Duodenal mucosa (tissue), 2 donors: ENCODE data around the gene CLDN14.

Experiments
- H3K27ac ChIP-seq: one replicate; pipeline ENCODE4 v1.7.0; 2013; ENCODE audit warnings: low read depth, low read length
- H3K27me3 ChIP-seq, 2 donors: one replicate each; pipeline ENCODE4 v1.7.0; 2013; ENCODE audit warnings: low read length in 2 of 2, control low read depth in 1 of 2; ENCODE audit not compliant: insufficient read depth in 2 of 2, control insufficient read depth in 1 of 2
- H3K36me3 ChIP-seq, 2 donors: one replicate each; pipeline ENCODE4 v1.7.0; 2013; ENCODE audit warnings: low read length in 2 of 2, control low read depth in 1 of 2; ENCODE audit not compliant: insufficient read depth in 2 of 2, control insufficient read depth in 1 of 2
- H3K4me1 ChIP-seq, 2 donors: one replicate each; pipeline ENCODE4 v1.7.0; 2013; ENCODE audit warnings: low read length in 2 of 2, control low read depth in 1 of 2; ENCODE audit not compliant: insufficient read depth in 2 of 2, control insufficient read depth in 1 of 2
- H3K4me3 ChIP-seq, 2 donors: one replicate each; pipeline ENCODE4 v1.7.0; 2013; ENCODE audit warnings: low read length in 2 of 2, low read depth in 1 of 2
- H3K9ac ChIP-seq, 2 donors: one replicate each; pipeline ENCODE4 v1.7.0; 2013; ENCODE audit warnings: low read length in 2 of 2, low read depth in 1 of 2
- H3K9me3 ChIP-seq, 2 donors: one replicate each; pipeline ENCODE4 v1.7.0; 2013; ENCODE audit warnings: low read length in 2 of 2, control low read depth in 1 of 2; ENCODE audit not compliant: control insufficient read depth in 1 of 2

Gene CLDN14

GRCh38 chr21:36513430-36513829, 33.5 kb upstream of the CLDN14 start:
- H3K36me3 ChIP-seq = no peaks in the 10 kb centered on the region
- no peak overlapping the region for H3K9ac ChIP-seq
- no peaks in the 10 kb centered on the region for H3K4me1 ChIP-seq
- H3K27ac ChIP-seq = no peak overlapping the region
- peaks cover 0 to 9% of the 10 kb centered on the region in 2 donors for H3K27me3 ChIP-seq
- H3K9me3 ChIP-seq = no peaks in the 10 kb centered on the region
- no peak overlapping the region for H3K4me3 ChIP-seq

DNA sequence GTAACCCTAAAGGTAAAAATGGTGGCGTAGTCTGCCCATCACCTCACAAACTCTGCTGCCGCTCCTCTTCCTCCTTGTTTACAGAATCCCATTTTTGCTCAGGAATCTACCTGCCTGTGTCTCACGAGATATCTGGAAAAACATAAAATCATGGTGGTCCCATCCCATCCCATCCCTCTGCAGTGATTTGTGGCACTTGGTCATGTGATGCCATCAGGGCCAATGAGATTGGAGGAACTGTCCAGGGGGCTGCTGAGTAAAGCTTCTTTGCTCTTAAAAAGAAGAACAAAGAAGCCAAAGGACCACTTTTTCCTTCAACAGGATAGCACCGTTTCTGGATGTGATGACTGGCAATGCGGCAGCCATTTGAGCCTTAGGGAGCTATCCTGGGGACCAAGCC, 33.0 kb upstream of the CLDN14 start:
- H3K27ac ChIP-seq = no peak overlapping the region
- no peaks in the 10 kb centered on the region for H3K9me3 ChIP-seq
- H3K4me1 ChIP-seq = no peaks in the 10 kb centered on the region
- peaks cover 0 to 9% of the 10 kb centered on the region in 2 donors for H3K27me3 ChIP-seq
- H3K4me3 ChIP-seq = no peak overlapping the region
- H3K36me3 ChIP-seq = no peaks in the 10 kb centered on the region
- H3K9ac ChIP-seq = no peak overlapping the region

DNA sequence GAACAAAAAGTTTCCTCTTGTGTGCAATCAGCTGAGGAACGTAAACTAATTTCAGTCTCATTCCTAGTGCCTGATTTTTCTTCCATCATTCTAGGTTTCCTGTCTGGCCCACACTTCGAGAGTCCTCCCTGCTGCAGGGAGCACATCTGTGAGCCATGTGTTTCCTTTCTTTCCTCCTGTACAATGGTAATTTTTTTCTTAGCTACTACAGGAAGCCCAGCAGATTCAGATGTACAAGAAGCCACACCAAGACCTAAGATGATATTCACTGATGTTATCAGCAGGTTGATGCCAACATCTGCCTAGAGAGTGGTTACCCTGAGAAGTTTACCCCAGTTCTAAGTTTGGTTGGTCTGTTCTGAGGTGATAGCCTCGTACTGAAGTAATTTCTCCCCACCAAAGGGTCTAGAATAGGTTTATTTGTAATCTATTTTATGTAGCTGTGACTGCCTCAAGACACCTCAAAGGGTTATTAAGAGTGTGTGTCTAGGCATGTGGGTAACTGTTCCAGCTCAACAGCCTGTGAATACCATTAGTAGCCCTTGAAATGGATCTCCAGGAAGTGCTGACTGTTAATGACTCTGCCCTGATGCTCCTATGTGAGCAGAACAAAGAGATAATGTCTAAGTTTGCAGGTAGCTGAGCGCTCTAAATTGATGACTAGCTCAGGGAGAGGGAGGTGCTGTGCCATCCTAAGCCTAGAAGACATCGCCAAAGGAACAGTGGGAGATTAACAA, 31.7 kb upstream of the CLDN14 start:
- Histone ChIP-seq H3K4me1 (no peaks in the 10 kb centered on the region), H3K27me3 (peaks cover 0 to 9% of the 10 kb centered on the region in 2 donors), H3K36me3 (no peaks in the 10 kb centered on the region), H3K27ac (no peak overlapping the region), H3K9ac (no peak overlapping the region), H3K9me3 (no peaks in the 10 kb centered on the region), H3K4me3 (no peak overlapping the region)

GRCh38 chr21:36510911-36511310, 31.0 kb upstream of the CLDN14 start:
- no peaks in the 10 kb centered on the region for H3K36me3 ChIP-seq
- H3K27ac ChIP-seq = no peak overlapping the region
- no peaks in the 10 kb centered on the region for H3K4me1 ChIP-seq
- no peak overlapping the region for H3K9ac ChIP-seq
- H3K9me3 ChIP-seq = no peaks in the 10 kb centered on the region
- H3K27me3 ChIP-seq = peaks cover 0 to 9% of the 10 kb centered on the region in 2 donors
- no peak overlapping the region for H3K4me3 ChIP-seq

- Histone ChIP-seq H3K27ac (no peak overlapping the region), H3K9ac (no peak overlapping the region), H3K36me3 (no peaks in the 10 kb centered on the region), H3K4me1 (no peaks in the 10 kb centered on the region), H3K4me3 (no peak overlapping the region), H3K27me3 (peaks cover 0 to 9% of the 10 kb centered on the region in 2 donors), H3K9me3 (no peaks in the 10 kb centered on the region)
Observed at GRCh38 chr21:36509973-36510664, 30.2 kb upstream of the CLDN14 start.

- Histone ChIP-seq H3K27me3 (peaks cover 6 to 9% of the 10 kb centered on the region in 2 donors), H3K27ac (no peak overlapping the region), H3K36me3 (no peaks in the 10 kb centered on the region), H3K4me3 (no peak overlapping the region), H3K9me3 (no peaks in the 10 kb centered on the region), H3K4me1 (no peaks in the 10 kb centered on the region), H3K9ac (no peak overlapping the region)
Observed at GRCh38 chr21:36508948-36509347, 29.0 kb upstream of the CLDN14 start.

DNA sequence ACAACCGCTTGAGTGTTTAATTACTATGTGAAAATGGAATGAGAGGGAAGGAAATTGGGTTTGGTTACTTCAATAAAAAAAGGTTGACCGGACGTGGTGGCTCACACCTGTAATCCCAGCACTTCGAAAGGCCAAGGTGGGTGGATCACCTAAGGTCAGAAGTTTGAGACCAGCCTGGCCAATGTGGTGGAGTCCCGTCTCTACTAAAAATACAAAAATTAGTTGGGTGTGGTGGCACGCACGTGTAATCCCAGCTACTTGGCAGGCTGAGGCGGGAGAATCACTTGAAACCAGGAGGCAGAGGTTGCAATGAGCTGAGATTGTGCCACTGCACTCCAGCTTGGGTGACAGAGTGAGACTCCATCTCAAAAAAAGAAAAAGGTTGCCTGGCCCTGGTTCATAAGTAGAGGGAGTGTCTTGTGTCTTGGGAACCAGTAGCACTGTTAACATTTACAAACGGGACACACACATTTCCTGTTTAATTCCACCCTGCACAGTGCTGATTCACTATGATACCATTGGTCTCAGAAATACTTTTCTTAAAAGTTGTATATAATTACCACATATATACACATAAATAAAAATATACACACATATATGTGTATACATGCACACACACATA, 27.6 kb upstream of the CLDN14 start:
- H3K4me1 ChIP-seq = no peaks in the 10 kb centered on the region
- H3K9me3 ChIP-seq = no peaks in the 10 kb centered on the region
- H3K36me3 ChIP-seq = no peaks in the 10 kb centered on the region
- no peak overlapping the region for H3K9ac ChIP-seq
- no peak overlapping the region for H3K27ac ChIP-seq
- no peak overlapping the region for H3K4me3 ChIP-seq
- H3K27me3 ChIP-seq = peaks cover 5 to 6% of the 10 kb centered on the region in 2 donors

DNA sequence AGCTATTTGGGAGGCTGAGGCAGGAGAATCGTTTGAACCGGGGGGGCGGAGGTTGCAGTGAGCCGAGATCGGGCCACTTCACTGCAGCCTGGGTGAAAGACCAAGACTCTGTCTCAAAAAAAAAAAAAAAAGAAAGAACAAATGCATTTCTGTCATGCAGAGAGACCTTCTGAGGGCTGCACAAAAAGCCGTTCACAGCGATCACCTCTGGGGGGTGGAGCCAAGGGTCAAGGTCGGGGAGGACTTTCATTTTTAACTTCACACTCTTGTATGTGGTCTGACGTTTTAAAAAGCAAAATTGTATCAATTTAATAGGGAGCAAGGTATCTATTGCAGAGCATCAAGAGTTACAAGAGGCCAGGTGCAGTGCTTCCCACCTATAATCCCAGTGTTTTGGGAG, 26.6 kb upstream of the CLDN14 start:
- Histone ChIP-seq H3K9me3 (no peaks in the 10 kb centered on the region), H3K9ac (no peak overlapping the region), H3K27ac (no peak overlapping the region), H3K36me3 (no peaks in the 10 kb centered on the region), H3K27me3 (peaks cover 0 to 6% of the 10 kb centered on the region in 2 donors), H3K4me1 (no peaks in the 10 kb centered on the region), H3K4me3 (no peak overlapping the region)

DNA sequence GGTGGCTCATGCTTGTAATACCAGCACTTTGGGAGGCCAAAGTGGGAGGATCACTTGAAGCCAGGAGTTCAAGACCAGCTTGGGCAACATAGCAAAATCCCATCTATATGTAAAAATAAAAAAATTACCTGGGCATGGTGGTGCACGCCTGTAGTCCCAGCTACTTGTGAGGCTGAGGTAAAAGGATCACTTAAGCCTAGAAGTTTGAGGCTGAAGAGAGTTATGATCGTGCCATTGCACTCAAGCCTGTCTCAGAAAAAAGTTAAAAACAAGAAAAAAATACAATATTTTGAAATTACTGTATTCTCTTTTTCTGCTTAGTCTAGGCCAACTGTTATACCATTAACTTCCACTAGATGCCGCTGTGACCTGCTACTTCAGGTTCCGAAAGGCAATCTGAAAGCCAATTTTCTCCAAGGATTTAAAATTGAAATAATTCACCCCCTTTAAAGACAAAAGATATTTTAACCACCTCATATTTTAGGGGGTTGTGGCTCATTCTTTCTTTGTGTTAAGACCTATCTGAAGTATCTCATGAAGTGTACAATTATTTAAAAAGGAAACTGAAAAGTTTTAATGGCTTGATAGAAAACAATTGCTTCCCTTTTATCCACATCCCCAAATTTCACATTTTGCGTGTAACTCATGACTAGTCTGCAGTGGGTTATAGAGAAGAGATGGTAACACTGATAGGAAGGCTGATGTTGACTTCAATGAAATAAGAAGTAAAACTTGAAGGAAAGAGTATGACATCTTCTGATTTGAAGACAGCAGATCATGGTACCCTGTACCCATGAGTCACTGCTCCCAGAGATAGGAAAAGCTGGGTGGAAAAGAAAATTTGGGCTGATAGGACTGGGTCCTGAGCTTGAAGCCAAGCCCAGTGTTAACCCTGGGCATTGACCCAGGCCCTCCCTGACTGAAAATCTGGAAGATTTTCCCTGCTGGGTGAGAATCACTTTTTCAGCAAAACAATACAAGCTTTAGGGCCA, 24.4 kb upstream of the CLDN14 start:
- Histone ChIP-seq H3K4me1 (no peaks in the 10 kb centered on the region), H3K27ac (no peak overlapping the region), H3K4me3 (no peak overlapping the region), H3K9me3 (no peaks in the 10 kb centered on the region), H3K36me3 (no peaks in the 10 kb centered on the region), H3K9ac (no peak overlapping the region), H3K27me3 (peaks cover 0 to 6% of the 10 kb centered on the region in 2 donors)
